Stimulated activated CD4-positive, alpha-beta T cell treated with anti-CD3 and anti-CD28 coated beads, TNF-alpha, amount 100 ng/mL, for 4 hours (primary cell): Measurements from ENCODE around the gene TRAPPC13.
"Not testable (repeated sequence)": the region's sequence is repeated elsewhere in the genome, so short reads cannot be mapped to it uniquely, and the experiment has no call there.

ENCODE experiments used
- DNase-seq, 3 experiments: peaks; one replicate each; pipeline ENCODE4 v3.0.0-alpha.2; 2020; ENCODE audit warnings: low read depth in 3 of 3

Gene TRAPPC13

DNA sequence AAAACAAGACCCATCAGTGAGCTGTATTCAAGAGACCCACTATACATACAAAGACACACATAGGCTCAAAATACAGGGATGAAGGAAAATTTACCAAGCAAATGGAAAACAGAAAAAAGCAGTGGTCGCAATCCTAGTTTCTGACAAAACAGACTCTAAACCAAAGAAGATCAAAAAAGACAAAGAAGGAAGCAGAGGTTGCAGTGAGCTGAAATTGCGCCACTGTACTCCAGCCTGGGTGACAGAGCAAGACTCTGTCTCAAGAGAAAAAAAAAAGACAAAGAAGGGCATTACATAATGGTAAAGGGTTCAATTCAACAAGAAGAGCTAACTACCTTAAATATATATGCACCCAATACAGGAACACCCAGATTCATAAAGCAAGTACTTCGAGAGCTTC, 51.2 kb downstream of the TRAPPC13 start:
- not testable (repeated sequence) for DNase-seq

DNA sequence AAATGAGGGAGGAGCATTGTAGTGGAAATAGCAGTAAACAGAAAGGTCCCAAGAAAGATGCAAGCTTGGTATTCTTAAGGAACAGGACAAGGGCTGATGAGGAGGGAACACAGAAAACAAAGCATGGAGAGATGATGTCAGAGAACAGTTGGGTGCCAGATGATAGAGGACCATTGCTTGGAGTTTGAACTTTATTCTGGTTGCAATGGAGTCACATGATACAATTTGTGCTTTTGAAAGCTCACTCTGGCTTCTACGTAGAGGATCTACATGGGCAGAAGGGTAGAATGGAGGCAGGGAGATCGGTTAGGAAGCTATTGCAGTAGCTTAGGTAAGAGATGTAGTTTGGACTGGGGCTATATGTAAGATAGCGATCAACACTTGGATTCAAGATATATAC, 57.3 kb downstream of the TRAPPC13 start:
- no peak for DNase-seq

DNA sequence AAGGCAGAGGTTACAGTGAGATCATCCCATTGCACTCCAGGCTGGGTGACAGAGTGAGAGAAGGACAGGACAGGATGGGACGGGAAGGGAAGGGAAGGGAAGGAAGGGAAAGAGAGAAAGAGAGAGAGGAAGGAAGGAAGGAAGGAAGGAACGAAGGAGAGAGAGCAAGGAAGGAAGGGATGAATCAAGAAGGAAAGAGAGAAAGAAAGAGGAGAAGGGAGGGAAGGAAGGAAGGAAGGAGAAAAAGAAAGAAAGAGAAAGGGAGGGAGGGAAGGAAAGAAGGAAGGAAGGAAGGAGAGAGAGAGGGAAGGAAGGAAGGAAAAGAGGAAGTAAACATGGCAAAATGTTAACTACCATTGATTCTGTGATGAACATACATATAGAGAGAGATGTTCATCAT, 68.3 kb downstream of the TRAPPC13 start:
- no peak for DNase-seq

DNA sequence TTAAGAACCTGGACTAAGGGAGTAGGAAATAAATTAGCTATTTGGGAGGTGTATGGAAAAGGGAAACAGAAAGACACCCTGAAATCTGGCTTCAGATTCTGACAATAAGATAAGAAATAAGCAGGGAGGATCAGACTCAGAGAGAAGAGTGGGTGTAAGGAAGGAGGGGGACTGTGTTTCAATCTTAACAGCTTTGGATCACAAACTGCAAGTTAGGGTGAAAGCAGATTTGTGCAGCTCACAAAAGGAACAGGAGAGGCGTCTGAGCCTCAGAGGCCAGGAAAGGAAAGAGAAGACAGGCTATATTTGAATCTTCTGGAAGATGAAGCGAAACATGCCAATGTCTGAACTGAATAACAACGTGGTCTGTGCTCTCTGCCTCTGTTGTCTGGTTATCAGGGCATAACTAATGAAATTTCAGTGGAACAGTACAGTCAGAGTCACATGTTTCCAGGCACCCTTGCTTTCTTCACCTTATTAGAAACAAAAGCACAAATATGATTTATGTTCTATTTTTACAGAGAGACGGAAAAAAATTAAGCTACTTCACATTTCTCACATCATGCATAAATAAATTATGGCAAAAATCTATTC, 70.4 kb downstream of the TRAPPC13 start:
- no peak for DNase-seq

DNA sequence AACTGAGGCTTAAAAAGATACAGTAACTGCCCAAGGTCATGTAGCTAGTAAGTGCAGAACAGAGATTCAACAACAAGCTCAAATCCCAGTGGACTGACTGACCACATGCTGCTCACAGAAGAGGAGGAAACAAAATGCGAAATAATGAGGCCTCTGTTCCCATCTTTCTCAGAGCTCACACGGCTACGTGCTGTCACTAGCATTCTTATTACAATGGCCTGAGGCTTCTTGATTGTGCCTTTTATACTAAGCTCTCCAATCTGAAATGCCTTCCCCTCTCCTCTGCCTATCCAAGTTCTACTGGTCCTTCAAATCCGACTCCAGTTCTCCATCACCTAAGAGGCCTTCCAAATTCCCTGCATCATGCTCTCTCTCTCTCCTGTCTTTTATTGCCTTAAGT, 71.1 kb downstream of the TRAPPC13 start:
- no peak for DNase-seq

DNA sequence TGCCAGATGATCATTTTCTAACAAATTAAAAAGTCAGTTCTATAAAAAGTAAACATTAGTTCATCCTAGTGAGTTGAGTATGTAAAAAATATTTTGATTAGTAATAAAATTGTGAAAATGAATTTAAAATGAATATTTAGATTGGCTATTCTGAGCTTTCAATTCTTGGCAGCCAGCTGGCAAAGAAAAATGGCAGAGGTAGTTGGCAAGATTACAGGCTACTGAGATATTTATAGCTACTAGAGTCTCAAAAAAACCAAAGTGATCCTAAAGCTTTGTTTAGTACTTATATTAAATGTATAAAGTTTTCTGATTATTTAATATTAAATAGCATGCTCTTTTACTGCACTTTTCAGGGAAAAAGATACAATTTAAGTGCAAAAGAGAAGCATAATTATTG, 72.1 kb downstream of the TRAPPC13 start:
- no peak for DNase-seq

DNA sequence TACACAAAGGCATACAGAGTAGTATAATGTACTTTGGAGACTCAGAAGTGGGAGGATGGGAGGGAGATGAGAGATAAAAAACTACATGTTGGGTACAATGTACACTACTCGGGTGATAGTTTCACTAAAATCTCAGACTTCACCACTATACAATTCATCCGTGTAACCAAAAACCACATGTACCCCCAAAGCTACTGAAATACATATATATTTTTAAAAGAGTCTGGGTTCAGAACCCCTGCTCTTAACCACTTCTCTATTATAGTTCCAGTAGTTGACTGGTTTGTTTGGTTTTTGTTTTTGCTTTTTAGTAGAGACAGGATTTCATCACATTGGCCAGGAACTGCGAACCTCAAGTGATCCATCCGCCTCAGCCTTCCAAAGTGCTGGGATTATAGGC, 74.5 kb downstream of the TRAPPC13 start:
- DNase-seq, result no peak

DNA sequence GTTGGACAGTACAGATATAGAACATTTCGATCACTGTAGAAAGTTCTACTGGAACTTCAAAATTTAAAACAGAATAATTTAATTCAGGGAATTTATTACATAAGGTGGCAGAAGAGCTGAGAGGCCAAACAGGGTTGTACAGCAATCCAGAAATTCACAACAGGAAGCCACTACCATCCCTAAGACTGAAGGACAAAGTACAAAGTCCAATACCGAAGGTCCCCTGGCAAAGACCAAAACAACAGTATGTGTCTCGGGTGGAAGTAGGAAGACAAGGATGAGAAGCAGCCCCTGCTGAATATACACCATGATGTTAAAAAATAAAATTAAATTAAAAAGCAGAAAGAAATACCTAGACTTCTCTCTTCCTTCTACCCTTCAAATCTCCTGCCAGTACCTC, 77.2 kb downstream of the TRAPPC13 start:
- no peak for DNase-seq

DNA sequence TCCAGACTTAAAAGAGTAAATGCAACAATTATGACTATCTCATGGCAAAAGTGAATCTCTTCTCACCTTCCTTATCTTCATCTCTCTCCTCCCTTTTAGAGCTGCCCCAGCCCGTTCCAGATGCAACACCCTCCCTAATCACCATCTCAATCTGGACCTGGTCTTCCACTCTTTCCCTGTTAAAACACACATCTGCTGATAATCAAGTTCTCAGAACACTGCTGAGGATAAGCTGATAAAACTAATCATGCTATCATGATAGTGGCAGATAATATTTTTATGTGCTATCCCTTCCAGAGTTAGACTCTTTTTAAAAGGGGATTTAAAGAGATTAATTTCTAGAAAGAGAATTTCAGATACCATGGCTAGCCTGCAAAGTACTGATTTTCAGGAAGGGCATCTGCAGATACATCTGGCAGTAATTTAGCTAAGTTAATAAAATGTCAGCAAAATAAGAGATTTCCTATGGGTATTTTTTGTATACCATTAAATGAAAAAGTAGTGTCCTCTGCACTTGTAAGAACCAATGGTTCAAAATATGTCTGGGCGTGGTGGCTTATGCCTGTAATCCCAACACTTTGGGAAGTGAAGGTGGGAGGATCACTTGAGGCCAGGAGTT, 79.9 kb downstream of the TRAPPC13 start:
- DNase-seq, result no peak

DNA sequence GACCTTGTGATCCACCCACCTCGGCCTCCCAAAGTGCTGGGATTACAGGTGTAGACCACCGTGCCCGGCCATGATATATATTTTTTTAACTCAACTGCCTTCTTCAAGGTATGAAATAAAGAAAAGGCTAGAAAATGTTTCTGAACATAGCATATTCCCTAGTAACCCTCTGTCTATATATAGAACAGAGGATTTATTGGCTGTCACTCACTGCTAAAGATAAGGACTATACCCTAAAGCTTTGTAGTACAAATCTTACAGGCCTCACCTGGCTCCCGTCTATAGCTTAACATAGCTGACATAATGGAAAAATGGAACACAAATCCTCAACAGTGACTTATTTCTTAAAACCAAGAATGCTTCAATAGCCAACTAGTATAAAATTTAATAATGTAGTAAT, 82.8 kb downstream of the TRAPPC13 start:
- DNase-seq, result no peak

DNA sequence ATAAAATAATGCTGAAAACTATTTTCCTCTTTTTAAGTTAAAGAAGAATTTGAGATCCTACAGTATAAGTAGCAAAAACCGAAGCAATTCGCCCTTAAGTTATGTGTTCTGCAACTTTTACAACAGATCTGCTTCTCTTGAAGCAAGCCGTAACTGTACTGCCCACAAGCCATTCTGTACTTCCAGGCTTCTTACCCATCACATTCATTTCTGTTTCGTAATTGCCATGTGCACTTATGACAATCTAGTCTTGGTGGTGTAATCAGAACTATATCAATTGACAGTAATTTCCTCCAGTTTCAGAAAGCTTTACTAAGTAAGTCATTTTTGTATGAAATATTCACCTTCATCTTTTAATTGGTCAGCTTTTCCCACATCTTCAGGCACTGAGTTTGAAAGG, 83.3 kb downstream of the TRAPPC13 start:
- DNase-seq, result no peak
